IPS-NIHi11 (cell line): ENCODE measurements around the gene NT5C1B.

Experiments
- DNase-seq: peaks from one replicate; pipeline ENCODE4 v3.0.0; 2012; ENCODE audit warnings: mixed read lengths, low spot score

The NT5C1B gene

DNA sequence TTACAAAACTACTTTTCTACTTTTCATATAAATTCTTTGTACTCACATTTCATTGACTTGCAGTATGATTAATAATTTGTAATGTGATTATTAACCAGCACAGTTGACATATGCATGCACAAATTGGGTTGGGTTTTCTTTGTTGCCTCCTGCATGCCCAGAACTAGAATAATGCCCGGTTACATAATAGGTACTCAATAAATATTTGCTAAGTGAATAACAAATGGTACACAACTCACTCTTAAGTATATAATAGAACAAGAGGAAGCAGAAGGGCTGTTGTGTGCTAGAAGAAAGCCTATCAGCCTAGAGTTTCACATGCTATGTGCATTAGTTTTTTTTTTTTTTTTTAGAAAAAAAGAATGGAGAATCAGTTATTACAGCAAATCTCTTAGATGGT lies 38.2 kb downstream of the NT5C1B start:
- no peak for DNase-seq

DNA sequence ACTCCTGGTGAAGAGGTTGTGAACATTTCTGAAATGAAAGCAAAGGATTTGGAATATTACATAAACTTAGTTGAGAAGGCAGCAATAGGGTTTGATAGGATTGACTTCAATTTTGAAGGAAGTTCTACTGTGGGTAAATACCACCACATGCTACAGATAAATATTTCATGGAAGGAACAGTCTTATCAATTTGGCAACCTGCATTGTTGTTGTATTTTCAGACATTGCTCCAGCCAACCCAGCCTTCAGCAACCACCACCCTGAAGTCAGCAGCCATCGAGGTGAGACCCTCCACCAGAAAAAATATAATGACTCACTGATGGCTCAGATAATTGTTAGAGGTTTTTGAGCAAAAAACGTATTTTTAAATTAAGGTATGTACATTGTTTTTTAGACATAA lies 38.9 kb downstream of the NT5C1B start:
- DNase-seq = no peak

DNA sequence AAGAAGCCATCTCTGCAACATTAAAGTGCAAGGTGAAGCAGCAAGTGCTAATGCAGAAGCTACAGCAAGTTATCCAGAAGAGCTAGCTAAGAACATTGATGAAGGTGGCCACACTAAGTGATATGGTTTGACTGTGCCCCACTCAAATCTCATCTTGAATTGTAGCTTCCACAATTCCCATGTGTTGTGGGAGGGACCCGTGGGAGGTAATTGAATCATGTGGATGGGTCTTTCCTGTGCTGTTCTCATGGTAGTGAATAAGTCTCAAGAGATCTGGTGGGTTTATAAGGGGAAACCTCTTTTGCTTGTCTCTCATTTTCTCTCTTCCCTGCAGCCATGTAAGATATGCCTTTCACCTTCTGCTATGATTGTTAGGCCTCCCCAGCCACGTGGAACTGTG lies 40.3 kb downstream of the NT5C1B start:
- DNase-seq = no peak

DNA sequence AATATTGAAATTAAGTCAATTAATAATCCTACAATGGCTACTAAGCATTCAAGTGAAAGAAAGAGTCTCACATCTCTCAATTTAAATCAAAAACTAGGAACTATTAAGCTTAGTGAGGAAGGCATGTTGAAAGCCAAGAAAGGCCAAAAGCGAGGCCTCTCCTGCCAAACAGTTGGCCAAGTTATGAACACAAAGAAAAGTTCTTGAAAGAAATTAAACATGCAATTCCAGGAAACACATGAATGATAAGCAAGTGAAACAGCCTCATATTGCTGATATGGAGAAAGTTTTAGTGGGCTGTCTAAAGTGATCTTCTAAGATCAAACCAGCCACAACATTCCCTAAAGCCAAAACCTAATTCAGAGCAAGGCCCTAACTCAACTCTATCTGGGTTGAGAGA lies 40.7 kb downstream of the NT5C1B start:
- no peak for DNase-seq

DNA sequence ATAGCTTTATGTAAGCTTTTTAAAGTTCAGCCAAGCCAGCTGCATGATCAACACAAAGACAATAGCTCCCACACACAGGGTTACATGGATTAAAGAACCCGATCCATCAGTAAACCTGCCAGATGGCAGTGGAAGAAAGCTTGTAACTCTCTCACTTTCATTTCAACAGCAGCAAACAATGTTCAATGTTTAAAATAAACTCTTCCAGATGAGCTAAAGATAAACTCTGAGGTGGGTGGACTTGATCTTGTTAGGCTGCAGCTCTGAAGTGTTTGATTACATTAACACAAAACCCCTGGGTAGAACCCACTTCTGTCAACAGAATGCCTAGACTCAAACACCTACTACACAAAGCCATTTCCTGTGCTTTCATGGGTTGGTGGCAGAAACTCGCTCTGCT lies 42.8 kb downstream of the NT5C1B start:
- DNase-seq = no peak

DNA sequence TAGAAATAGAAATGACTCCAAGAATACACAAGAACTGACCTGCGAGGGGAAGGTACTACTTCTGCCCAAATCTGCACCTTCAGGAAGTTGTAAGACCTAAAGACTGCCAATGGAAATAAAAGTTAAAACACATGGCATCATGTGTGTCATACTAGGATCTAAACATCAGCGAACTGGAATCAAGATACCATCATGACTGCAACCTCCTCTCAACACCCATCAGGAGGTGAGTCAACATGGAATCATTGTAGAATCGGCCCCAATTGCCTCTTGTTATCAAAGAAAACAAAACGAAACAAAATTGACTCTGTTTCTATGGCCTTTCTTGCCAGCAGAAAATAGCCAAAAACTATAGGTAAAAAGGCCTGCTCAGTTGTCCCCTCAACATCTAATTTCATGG lies 44.0 kb downstream of the NT5C1B start:
- DNase-seq = no peak

DNA sequence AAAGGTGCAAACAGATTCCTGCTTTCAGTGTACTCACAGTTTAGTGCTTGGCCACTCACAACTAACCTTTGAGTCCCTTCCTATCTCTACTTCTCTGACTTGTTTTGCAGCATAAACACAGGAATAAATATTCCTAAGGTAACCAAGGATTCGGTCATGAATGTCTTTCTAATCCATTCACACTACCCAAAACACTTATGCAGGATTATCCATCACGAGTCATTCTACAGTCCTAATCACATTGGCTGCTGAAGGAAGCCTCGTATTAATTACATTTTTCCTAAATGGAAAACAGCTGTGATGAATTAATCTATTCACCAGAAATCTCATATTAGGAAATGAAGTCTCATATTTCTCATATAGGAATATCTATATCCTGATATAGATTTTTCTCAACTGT lies 45.2 kb downstream of the NT5C1B start:
- DNase-seq = no peak

DNA sequence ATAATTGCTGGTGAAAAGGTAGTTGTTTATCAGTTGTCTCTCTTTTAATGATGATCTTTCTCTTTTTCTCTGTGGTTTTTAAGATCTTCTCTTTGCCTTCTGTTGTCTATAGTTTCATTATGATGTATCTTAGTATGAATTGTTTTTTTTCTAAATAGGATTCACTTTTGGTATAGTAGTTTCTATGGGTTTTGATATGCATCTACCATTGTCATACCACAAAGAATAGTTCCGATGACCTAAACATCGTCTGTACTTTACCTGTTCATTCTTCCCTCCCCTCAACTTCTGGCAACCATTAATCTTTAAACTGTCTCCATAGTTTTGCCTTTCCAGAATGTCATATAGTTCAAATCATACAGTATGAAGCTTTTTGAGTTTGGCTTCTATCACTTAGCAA lies 48.5 kb downstream of the NT5C1B start:
- DNase-seq = no peak

- DNase-seq = no peak
These were observed 52.7 kb downstream of the NT5C1B start for GRCh38 chr2:18536697-18537096.

DNA sequence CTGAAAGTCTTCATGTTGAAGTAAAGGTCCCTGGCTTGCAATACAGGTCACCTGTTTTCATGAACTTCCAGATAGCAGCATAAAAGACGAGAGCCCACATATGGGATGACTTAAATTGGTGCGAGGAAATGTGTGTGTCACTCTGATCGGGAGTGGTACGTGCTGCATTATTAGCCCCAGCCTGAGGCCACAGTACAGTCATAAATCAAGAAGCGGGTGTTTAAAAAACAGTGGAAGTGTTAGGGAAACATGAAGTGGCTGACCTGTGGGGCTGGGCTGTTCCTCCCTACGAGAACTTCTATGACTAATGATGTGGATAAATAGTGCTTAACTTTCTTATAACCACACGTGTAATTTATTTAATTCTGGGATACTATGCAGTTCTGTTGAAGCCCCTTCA lies 53.3 kb downstream of the NT5C1B start:
- DNase-seq = no peak

DNA sequence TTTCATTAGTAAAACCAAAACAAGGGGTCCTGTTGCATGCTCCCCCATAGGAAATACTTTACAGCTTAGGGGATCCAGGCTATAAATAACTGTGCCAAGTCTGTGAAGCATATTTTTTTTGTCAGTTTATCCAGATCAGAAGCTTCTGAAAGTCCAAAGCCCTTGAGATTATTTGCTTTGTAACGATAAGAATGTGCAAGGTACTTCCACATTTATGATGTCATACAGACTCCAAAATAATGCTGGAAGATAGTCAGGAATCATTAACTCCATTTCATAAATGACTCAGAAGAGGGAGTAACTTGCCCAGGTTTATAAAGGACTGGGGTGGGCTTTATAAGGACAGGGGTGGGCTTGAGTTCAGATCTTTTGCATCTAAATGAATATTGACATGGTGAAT lies 58.2 kb downstream of the NT5C1B start:
- DNase-seq = no peak

GRCh38 chr2:18527822-18528221 lies 61.5 kb downstream of the NT5C1B start:
- DNase-seq = no peak

GRCh38 chr2:18527326-18527725 lies 62.0 kb downstream of the NT5C1B start:
- DNase-seq = no peak

- DNase-seq = no peak
These were observed 62.9 kb downstream of the NT5C1B start for GRCh38 chr2:18526429-18526828.

- no peak for DNase-seq
These were observed 63.5 kb downstream of the NT5C1B start for GRCh38 chr2:18525852-18526251.

DNA sequence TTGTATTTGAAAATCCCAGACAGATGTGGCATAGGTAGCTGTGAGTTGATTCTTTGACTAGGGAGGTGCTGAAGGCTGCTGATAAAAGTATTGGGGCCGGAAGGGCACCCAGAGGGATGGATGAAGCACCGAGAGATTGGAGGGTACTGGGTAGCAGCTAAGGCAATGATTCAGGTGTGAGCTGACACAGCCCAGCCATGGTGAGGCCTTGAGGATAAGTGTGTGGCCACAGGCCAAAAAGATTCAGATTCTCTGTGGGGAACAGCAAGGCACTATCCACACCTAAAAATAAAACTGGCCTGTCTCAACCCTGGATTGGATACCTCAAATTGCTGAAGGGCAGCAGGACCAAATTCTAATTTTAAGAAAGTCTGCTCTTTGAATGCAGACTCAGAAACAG lies 64.1 kb downstream of the NT5C1B start:
- no peak for DNase-seq

DNA sequence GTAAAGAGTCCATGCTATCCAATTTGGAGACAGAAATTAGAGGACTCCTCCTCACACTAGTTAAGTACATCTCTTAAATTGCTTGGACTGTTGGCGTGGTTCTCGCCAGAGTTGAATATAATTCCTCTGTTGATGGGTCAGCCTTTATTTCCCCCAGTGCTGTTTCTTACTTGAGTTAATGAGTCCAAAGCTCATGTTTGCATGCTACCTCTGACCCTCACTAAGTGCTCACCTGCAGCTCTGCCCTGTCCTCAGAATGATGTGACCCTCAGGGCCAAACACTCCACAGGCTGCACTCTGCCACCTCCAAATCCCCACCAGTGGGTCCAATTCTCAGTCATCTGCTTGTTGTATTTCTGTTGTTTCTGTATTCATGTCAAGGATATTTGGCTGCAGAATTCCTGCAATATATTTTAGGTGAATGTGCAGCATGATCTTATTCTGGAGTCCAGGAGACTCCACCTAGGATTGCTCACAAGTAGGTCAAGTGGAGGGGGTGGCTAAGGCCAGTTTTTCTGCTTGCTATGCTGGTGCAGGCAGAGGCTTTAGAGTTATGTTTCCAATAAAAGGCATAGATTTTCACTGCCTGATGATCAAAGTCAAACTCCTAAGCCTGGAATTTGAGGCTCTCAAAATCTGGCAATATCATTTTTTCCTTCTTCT lies 66.8 kb downstream of the NT5C1B start:
- DNase-seq = no peak

- DNase-seq = peak; percentile 82
These were observed 68.6 kb downstream of the NT5C1B start for GRCh38 chr2:18520451-18521425.

GRCh38 chr2:18519914-18520450 lies 69.4 kb downstream of the NT5C1B start:
- DNase-seq = no peak

- DNase-seq = no peak
These were observed 71.0 kb downstream of the NT5C1B start for GRCh38 chr2:18518116-18519111.

DNA sequence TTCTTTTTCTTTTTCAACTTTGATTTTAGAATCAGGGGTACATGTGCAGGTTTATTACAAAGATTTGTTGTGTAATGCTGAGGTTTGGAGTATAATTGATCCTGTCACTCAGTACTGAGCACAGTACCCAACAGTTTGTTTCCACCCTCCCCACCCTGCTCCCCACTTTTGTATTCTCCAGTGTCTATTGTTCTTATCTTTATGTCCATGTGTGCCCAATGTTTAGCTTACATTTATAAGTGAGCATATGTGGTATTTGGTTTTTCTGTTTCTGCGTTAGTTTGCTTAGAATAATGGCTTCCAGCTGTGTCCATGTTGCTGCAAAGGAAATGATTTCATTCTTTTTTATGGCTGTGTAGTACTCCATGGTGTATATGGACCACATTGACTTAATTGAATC lies 72.0 kb downstream of the NT5C1B start:
- DNase-seq = no peak

DNA sequence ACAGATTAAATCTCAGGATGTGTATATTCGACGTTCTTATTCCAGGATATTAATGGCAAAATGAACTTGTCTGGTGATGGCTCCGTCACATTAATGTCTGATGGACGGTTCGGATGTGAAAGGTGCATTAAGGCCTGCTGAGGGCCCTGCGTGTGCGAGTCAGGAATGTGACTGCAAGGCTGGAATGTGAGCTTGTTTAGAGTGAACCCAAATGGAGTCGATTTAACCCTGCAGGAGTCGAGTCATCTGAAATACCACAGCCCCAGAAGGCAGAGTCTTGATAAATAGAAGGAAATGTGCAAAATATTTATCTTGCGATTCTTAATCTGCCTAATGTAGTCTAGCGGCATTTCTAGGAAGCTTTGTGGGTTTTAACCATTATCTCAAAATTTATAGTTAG lies 73.3 kb downstream of the NT5C1B start:
- DNase-seq = peak; percentile 24
